Measurements from ENCODE around the gene TK2.
"Not testable (repeated sequence)": the region's sequence is repeated elsewhere in the genome, so short reads cannot be mapped to it uniquely, and the experiment has no call there.

The TK2 gene

GRCh38 chr16:66549284-66550131, at the start of gene TK2:
TK2 (minus strand) TSS chr16:66550122; CDS start chr16:66550061, 61 bp downstream.
- DNase-seq, result no peak

GRCh38 chr16:66598111-66598510, 48.2 kb upstream of the TK2 start:
- DNase-seq, result no peak

GRCh38 chr16:66596986-66597848, 47.3 kb upstream of the TK2 start:
- no peak for DNase-seq

GRCh38 chr16:66596559-66596958, 46.6 kb upstream of the TK2 start:
- DNase-seq, result not testable (repeated sequence)

- DNase-seq, result no peak
These were observed 44.8 kb upstream of the TK2 start for GRCh38 chr16:66594739-66595138.

GRCh38 chr16:66592814-66593213, 42.9 kb upstream of the TK2 start:
- DNase-seq, result no peak

GRCh38 chr16:66592241-66592640, 42.3 kb upstream of the TK2 start:
- DNase-seq, result no peak

- no peak for DNase-seq
These were observed 41.1 kb upstream of the TK2 start for GRCh38 chr16:66591018-66591417.

GRCh38 chr16:66590322-66590721, 40.4 kb upstream of the TK2 start:
- no peak for DNase-seq

- no peak for DNase-seq
These were observed 39.2 kb upstream of the TK2 start for GRCh38 chr16:66588981-66589713.

- no peak for DNase-seq
These were observed 38.1 kb upstream of the TK2 start for GRCh38 chr16:66587881-66588600.

- no peak for DNase-seq
These were observed 35.7 kb upstream of the TK2 start for GRCh38 chr16:66585481-66586239.

GRCh38 chr16:66581246-66581952, 31.5 kb upstream of the TK2 start:
- DNase-seq, result no peak

GRCh38 chr16:66580605-66581209, 30.8 kb upstream of the TK2 start:
- DNase-seq, result no peak

GRCh38 chr16:66578651-66579531, 29.0 kb upstream of the TK2 start, which contains the start of gene CMTM2:
CMTM2 (plus strand) TSS chr16:66579463; CDS start chr16:66579608, 145 bp downstream.
- no peak for DNase-seq

GRCh38 chr16:66576296-66576695, 26.4 kb upstream of the TK2 start:
- DNase-seq, result no peak

GRCh38 chr16:66575060-66575459, 25.1 kb upstream of the TK2 start:
- no peak for DNase-seq

GRCh38 chr16:66574531-66574930, 24.6 kb upstream of the TK2 start:
- DNase-seq, result no peak

GRCh38 chr16:66574081-66574480, 24.2 kb upstream of the TK2 start:
- DNase-seq, result no peak

Data from NCI-H1105 (cell line).